Upper lobe of left lung (tissue), 6 donors: ENCODE measurements around the gene DHFR. TPM values are rescaled to one million over a fixed set of nuclear protein-coding genes. Genes with fewer than 3 reads are reported as not detected.

Source experiments
- ATAC-seq, 2 donors: fragments of 200-7000 bp; cut with Tn5 transposase; one replicate each; pipeline ENCODE4 v1.9.1; 2022; ENCODE audit warnings: mild to moderate bottlenecking in 2 of 2, moderate library complexity in 2 of 2; ENCODE audit not compliant: low FRiP score in 2 of 2
- DNase-seq, 2 donors: peaks; one replicate each; pipeline ENCODE4 v3.0.0-alpha.2; 2019 to 2020
- H3K27ac ChIP-seq, 4 donors: fragments of 200-600 bp; sonication (generic); one replicate each; pipeline ENCODE4 v1.5.1; 2016 to 2019
- H3K27me3 ChIP-seq, 4 donors: fragments of 200-600 bp; sonication (generic); one replicate each; pipeline ENCODE4 v1.5.1; 2017 to 2019
- H3K36me3 ChIP-seq, 4 donors: fragments of 200-600 bp; sonication (generic); one replicate each; pipeline ENCODE4 v1.5.1; 2016 to 2019
- H3K4me1 ChIP-seq, 4 donors: fragments of 200-600 bp; sonication (generic); one replicate each; pipeline ENCODE4 v1.5.1; 2018 to 2019
- H3K4me3 ChIP-seq, 4 donors: fragments of 200-600 bp; sonication (generic); one replicate each; pipeline ENCODE4 v1.5.1; 2017 to 2019; ENCODE audit warnings: mild to moderate bottlenecking in 2 of 4, moderate library complexity in 1 of 4
- H3K9me3 ChIP-seq, 4 donors: fragments of 200-600 bp; sonication (generic); one replicate each; pipeline ENCODE4 v1.5.1; 2018 to 2019
- EP300 ChIP-seq, 4 donors: sonication (generic); formaldehyde crosslinking; IDR thresholded peaks; one replicate each; pipeline ENCODE4 v1.5.1; 2017; ENCODE audit warnings: antibody characterized with exemption in 4 of 4, control low read depth in 2 of 4
- POLR2A ChIP-seq, 4 donors: fragments of 450-650 bp; IDR thresholded peaks; one replicate each; pipeline ENCODE4 v1.5.1; 2016 to 2017; ENCODE audit warnings: antibody characterized with exemption in 4 of 4, mild to moderate bottlenecking in 2 of 4
- POLR2AphosphoS5 ChIP-seq, 2 donors: sonication (generic); formaldehyde crosslinking; IDR thresholded peaks; one replicate each; pipeline ENCODE4 v1.5.1; 2017; ENCODE audit warnings: antibody characterized with exemption in 2 of 2
- WGBS, 2 donors: methylation state at CpG; one replicate each; pipeline ENCODE4 v1.1.5; 2017 to 2018; 5-methylcytosine and 5-hydroxymethylcytosine counted together
- total RNA-seq, 6 donors: library from RNA; depleted of rRNA in 4 of 6; stranded (reverse); fragments of >200 nt in 4 of 6; gene quantifications; one replicate each; pipeline versions ENCODE4 v1.1.0 to v1.2.1, GENCODE V29; 2016 to 2021
- TF ChIP-seq, protein P1 (sequence below), 6 experiments: fragments of 450-650 bp in 4 of 6; fragments of 200-600 bp in 2 of 6; sonication (generic) in 2 of 6; IDR thresholded peaks; one replicate each; pipeline ENCODE4 v1.5.1; 2016 to 2019; ENCODE audit warnings: antibody characterized with exemption in 6 of 6
- donor health status: DM: no; HTN: no; CAD: no; lungs with moderate emphysema.
- donor health status: DM: no; HTN: yes; CAD: no; lungs with severe emphysema.

DHFR gene
- total RNA-seq, 6 donors from 2014 or later = 7.3 to 14.1 (median 9.8) TPM

DNA sequence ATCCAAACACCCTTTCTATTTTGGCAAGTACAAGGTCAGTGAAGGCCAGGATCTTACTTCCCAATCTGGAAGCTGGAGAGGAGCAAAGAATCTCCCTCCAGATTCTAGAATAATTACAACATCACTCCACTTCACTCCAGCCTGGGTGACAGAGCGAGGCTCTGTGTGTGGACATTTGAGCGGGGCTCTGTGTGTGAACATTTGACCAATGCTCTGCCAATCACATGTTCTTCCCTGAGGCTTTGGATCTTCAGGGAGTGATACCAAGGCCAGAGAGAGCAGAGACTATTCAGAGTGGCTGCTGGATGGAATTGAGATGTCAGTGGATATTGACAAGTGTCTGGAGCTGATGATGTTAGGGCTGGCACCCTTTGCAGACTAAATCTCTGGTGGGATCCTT lies 60.0 kb downstream of the DHFR start:
- Histone ChIP-seq H3K27me3 (no peaks in the 10 kb centered on the region), H3K9me3 (no peaks in the 10 kb centered on the region), H3K36me3 (no peaks in the 10 kb centered on the region), H3K27ac (no peak overlapping the region), H3K4me1 (peaks cover 0 to 5% (median 0%) of the 10 kb centered on the region in 4 donors), H3K4me3 (no peak overlapping the region)
- TF ChIP-seq POLR2AphosphoS5 (IDR thresholded peaks at IDR 0.05) (no peak), EP300 (IDR thresholded peaks at IDR 0.05) (no peak), POLR2A (IDR thresholded peaks at IDR 0.05) (no peak)
- TF ChIP-seq, protein P1, sequence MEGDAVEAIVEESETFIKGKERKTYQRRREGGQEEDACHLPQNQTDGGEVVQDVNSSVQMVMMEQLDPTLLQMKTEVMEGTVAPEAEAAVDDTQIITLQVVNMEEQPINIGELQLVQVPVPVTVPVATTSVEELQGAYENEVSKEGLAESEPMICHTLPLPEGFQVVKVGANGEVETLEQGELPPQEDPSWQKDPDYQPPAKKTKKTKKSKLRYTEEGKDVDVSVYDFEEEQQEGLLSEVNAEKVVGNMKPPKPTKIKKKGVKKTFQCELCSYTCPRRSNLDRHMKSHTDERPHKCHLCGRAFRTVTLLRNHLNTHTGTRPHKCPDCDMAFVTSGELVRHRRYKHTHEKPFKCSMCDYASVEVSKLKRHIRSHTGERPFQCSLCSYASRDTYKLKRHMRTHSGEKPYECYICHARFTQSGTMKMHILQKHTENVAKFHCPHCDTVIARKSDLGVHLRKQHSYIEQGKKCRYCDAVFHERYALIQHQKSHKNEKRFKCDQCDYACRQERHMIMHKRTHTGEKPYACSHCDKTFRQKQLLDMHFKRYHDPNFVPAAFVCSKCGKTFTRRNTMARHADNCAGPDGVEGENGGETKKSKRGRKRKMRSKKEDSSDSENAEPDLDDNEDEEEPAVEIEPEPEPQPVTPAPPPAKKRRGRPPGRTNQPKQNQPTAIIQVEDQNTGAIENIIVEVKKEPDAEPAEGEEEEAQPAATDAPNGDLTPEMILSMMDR (IDR thresholded peaks at IDR 0.05) = no peak
- no peak for ATAC-seq
- DNase-seq = no peak
- 86 to 91% methylated on average over 2 of the region's 2 CpGs for WGBS, 2 donors

DNA sequence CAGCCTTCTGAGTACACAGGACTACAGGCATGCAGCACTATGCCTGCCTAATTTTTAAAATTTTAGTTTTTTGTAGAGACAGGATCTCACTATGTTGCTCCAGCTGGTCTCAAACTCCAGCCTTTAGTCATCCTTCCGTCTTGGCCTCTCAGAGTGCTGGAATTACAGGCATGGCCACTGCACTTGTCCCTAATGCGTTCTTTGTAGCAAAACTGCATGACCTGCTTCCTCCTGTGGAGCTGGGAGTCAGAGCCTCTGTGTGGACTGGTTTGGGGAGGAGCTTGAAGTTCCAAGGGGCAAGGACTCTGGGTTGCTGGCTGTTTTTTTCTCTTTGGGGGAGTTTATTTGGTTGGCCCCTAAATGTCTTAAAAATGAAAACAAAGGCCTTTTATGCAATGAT lies 62.0 kb downstream of the DHFR start:
- Histone ChIP-seq H3K9me3 (no peaks in the 10 kb centered on the region), H3K36me3 (no peaks in the 10 kb centered on the region), H3K4me1 (peaks cover 0 to 5% (median 0%) of the 10 kb centered on the region in 4 donors), H3K4me3 (no peak overlapping the region), H3K27me3 (no peaks in the 10 kb centered on the region), H3K27ac (peak overlapping the region in 1 of 4 donors; percentile 0)
- TF ChIP-seq, protein P1 (IDR thresholded peaks at IDR 0.05) = no peak
- no peak for TF ChIP-seq POLR2A (IDR thresholded peaks at IDR 0.05)
- 48 to 87% methylated on average over 2 of the region's 2 CpGs for WGBS, 2 donors
- DNase-seq (no peak), ATAC-seq (no peak)

DNA sequence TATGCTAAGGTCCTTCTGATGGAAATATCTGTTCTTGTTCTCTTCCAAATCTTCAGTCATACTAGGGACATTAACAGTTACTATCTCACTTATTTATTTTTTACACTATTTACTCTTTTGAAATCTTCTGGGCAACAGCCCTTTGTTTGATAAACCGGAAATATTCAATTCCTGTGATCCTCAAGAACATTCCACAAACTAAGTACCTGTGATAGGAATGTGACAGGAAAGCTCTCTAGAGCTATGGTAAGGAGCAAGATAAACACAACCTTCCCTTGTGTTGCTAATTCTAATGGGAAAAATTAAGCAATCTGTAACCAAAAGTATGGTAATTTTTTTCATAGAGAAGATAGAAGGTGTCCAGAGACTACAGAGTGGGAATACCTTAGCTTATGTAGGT lies 62.7 kb downstream of the DHFR start:
- peak in 1 of 2 donors; percentile 35 for ATAC-seq
- Histone ChIP-seq H3K9me3 (no peaks in the 10 kb centered on the region), H3K4me3 (no peak overlapping the region), H3K4me1 (peaks cover 0 to 5% (median 0%) of the 10 kb centered on the region in 4 donors), H3K27ac (peak overlapping the region in 1 of 4 donors; percentile 0), H3K27me3 (no peaks in the 10 kb centered on the region), H3K36me3 (no peaks in the 10 kb centered on the region)
- no peak for DNase-seq
- TF ChIP-seq, protein P1 (IDR thresholded peaks at IDR 0.05) = no peak
- no peak for TF ChIP-seq POLR2A (IDR thresholded peaks at IDR 0.05)
- TF ChIP-seq POLR2AphosphoS5 (IDR thresholded peaks at IDR 0.05) = no peak
- no peak for TF ChIP-seq EP300 (IDR thresholded peaks at IDR 0.05)
- 39 to 64% methylated on average over 1 of the region's 1 CpG for WGBS, 2 donors

DNA sequence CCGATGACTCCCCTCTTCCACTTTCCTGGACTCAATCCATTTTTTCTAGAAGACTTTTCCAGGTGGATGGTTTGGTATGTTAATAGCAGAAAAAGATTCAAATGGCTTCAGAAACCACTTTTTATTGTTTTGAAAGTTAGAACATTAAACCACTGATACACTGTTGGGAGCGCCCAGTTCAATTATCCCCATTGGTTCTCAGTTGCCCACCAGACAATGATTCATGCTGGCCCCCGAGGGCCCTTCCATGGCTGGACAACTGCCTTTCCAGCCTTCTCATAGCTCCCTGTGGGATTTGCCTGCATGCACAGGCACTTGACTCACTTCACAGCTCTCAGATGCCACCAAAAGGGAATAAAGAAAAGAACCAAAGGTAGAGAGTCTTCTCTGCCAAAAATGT lies 63.4 kb downstream of the DHFR start:
- no peak overlapping the region for H3K27ac ChIP-seq
- no peaks in the 10 kb centered on the region for H3K27me3 ChIP-seq
- H3K9me3 ChIP-seq = no peaks in the 10 kb centered on the region
- DNase-seq (no peak), ATAC-seq (no peak)
- no peaks in the 10 kb centered on the region for H3K36me3 ChIP-seq
- 86 to 91% methylated on average over 3 of the region's 3 CpGs for whole genome bisulfite sequencing, 2 donors
- H3K4me3 ChIP-seq = no peak overlapping the region
- peaks cover 0 to 5% (median 0%) of the 10 kb centered on the region in 4 donors for H3K4me1 ChIP-seq
- TF ChIP-seq POLR2AphosphoS5 (IDR thresholded peaks at IDR 0.05) (no peak), EP300 (IDR thresholded peaks at IDR 0.05) (no peak), POLR2A (IDR thresholded peaks at IDR 0.05) (no peak)
- TF ChIP-seq, protein P1 (IDR thresholded peaks at IDR 0.05) = no peak

DNA sequence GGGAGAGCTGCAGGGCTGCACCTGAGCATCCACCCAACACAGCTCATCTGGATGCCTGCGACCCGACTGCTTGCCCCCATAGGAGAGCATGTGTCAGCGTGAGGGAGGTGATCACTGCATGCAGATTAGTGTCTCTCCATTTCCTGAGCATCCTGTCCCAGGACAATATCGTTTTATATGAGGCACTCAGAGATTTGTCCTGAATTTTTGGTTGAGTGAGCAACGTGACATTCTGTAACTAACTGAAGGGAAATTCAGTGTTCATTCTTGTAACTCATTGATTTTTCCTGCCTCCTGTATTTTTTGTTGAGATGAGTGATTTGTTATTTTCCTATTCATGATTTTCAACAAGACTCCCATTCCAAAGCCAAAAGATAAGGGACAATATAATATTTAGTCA lies 64.0 kb downstream of the DHFR start:
- DNase-seq = peak in 1 of 2 donors; percentile 14
- Histone ChIP-seq H3K9me3 (no peaks in the 10 kb centered on the region), H3K27ac (no peak overlapping the region), H3K27me3 (no peaks in the 10 kb centered on the region), H3K4me1 (peaks cover 0 to 5% (median 0%) of the 10 kb centered on the region in 4 donors), H3K36me3 (no peaks in the 10 kb centered on the region), H3K4me3 (no peak overlapping the region)
- WGBS, 2 donors = 75 to 91% methylated on average over 3 to 5 of the region's 5 CpGs
- ATAC-seq = no peak
- TF ChIP-seq, protein P1 (IDR thresholded peaks at IDR 0.05) = no peak
- TF ChIP-seq POLR2A (IDR thresholded peaks at IDR 0.05) = no peak
- no peak for TF ChIP-seq EP300 (IDR thresholded peaks at IDR 0.05)
